H1 (cell line): ENCODE results near the gene TAF3. TPM values are rescaled to one million over a fixed set of nuclear protein-coding genes. Genes with fewer than 3 reads are reported as not detected.

Experiments
- CTCF ChIA-PET: fragments of 300-600 bp; sonication (Branson Sonifier 250); formaldehyde crosslinking; loops from one replicate; lab custom pipeline; 2021; ENCODE audit not compliant: partially characterized antibody; lab: Charles Lee
- POLR2A ChIA-PET: fragments of 300-600 bp; sonication (Branson Sonifier 250); formaldehyde crosslinking; loops from one replicate; lab custom pipeline; 2021; ENCODE audit warnings: inconsistent platforms; ENCODE audit not compliant: partially characterized antibody; lab: Charles Lee
- DNase-seq, 2 experiments: peaks; one replicate each; pipeline versions ENCODE4 v3.0.0 to v3.0.0-alpha.2; 2010 to 2022; ENCODE audit warnings: low spot score in 2 of 2, low read depth in 1 of 2, mixed read lengths in 1 of 2
- FAIRE-seq: peaks from 2 replicates; lab custom pipeline; 2011; peaks lifted over from hg19 to GRCh38; lab: Jason Lieb, UNC
- H2AFZ ChIP-seq: 2 replicates; pipeline ENCODE4 v1.8.1; 2012; ENCODE audit warnings: low read length, inconsistent platforms
- H2AK5ac ChIP-seq: 2 replicates; pipeline ENCODE4 v1.6.1; 2013; ENCODE audit warnings: low read depth, low read length
- H2BK120ac ChIP-seq: replicated peaks from 2 replicates; pipeline ENCODE3; 2013; ENCODE audit warnings: low read depth, low read length, inconsistent platforms
- H2BK12ac ChIP-seq: 2 replicates; pipeline ENCODE4 v1.6.1; 2013; ENCODE audit warnings: low read depth, low read length
- H2BK15ac ChIP-seq: 2 replicates; pipeline ENCODE4 v1.6.1; 2013; ENCODE audit warnings: low read length
- H2BK20ac ChIP-seq: 2 replicates; pipeline ENCODE4 v1.6.1; 2013; ENCODE audit warnings: low read length
- H2BK5ac ChIP-seq: 2 replicates; pipeline ENCODE4 v1.6.1; 2013; ENCODE audit warnings: low read depth, low read length
- H3K14ac ChIP-seq: 2 replicates; pipeline ENCODE4 v1.6.1; 2013; ENCODE audit warnings: inconsistent platforms; ENCODE audit not compliant: insufficient read length
- H3K18ac ChIP-seq: 2 replicates; pipeline ENCODE4 v1.6.1; 2013; ENCODE audit warnings: low read length; ENCODE audit errors: extremely low read depth
- H3K23ac ChIP-seq: 2 replicates; pipeline ENCODE4 v1.6.1; 2013; ENCODE audit warnings: inconsistent platforms; ENCODE audit not compliant: insufficient read length
- H3K23me2 ChIP-seq: 2 replicates; pipeline ENCODE4 v1.6.1; 2013; ENCODE audit warnings: low read depth, low read length
- H3K27ac ChIP-seq: 2 replicates; pipeline ENCODE4 v1.6.1; 2011; ENCODE audit warnings: low read depth, low read length, inconsistent platforms
- H3K27me3 ChIP-seq, 4 experiments: replicated peaks in 1 of 4; 1 replicate in 1 of 4; 2 replicates in 3 of 4; pipeline versions ENCODE4 v1.6.1 to v1.8.1; 2011 to 2013; ENCODE audit warnings: low read length in 3 of 4, mild to moderate bottlenecking in 3 of 4, inconsistent platforms in 2 of 4, mixed read lengths in 2 of 4, moderate library complexity in 1 of 4; ENCODE audit not compliant: control insufficient read depth in 3 of 4, insufficient read depth in 3 of 4; ENCODE audit errors: extremely low read depth in 1 of 4
- H3K36me3 ChIP-seq, 4 experiments: 2 replicates each; pipeline versions ENCODE4 v1.6.1 to v1.8.1; 2011 to 2013; ENCODE audit warnings: mild to moderate bottlenecking in 4 of 4, low read length in 3 of 4, moderate library complexity in 2 of 4, control low read depth in 1 of 4, inconsistent platforms in 1 of 4; ENCODE audit not compliant: insufficient read depth in 4 of 4, control insufficient read depth in 2 of 4
- H3K4ac ChIP-seq: replicated peaks from 2 replicates; pipeline ENCODE3; 2013; ENCODE audit warnings: low read length, low read depth, mixed read lengths, inconsistent platforms; ENCODE audit not compliant: insufficient read length
- H3K4me1 ChIP-seq, 4 experiments: replicated peaks in 1 of 4; 1 replicate in 1 of 4; 2 replicates in 3 of 4; pipeline versions ENCODE4 v1.6.1 to v1.8.1; 2011 to 2013; ENCODE audit warnings: low read length in 3 of 4, inconsistent platforms in 2 of 4, mixed read lengths in 1 of 4; ENCODE audit not compliant: insufficient read depth in 4 of 4, control insufficient read depth in 3 of 4
- H3K4me2 ChIP-seq, 2 experiments: 2 replicates each; pipeline versions ENCODE4 v1.6.1 to v1.8.1; 2011 to 2013; ENCODE audit warnings: low read depth in 2 of 2, low read length in 2 of 2, control low read depth in 1 of 2, inconsistent platforms in 1 of 2, mild to moderate bottlenecking in 1 of 2; ENCODE audit not compliant: insufficient read depth in 1 of 2
- H3K4me3 ChIP-seq, 4 experiments: fragments of 200-600, 300-600 bp in 1 of 4; sonication (generic), shearing (Covaris generic), sonication (Bioruptor Twin) in 1 of 4; 2 replicates each; pipeline versions ENCODE4 v1.5.1 to v1.8.1; 2011 to 2016; ENCODE audit warnings: low read length in 4 of 4, low read depth in 3 of 4, control low read depth in 2 of 4, inconsistent platforms in 2 of 4, mild to moderate bottlenecking in 2 of 4, mixed read lengths in 1 of 4, moderate library complexity in 1 of 4; ENCODE audit not compliant: insufficient read depth in 2 of 4; ENCODE audit errors: extremely low read depth in 1 of 4
- H3K56ac ChIP-seq: replicated peaks from 2 replicates; pipeline ENCODE3; 2013; ENCODE audit warnings: low read depth, mild to moderate bottlenecking, mixed read lengths, low read length, inconsistent platforms; ENCODE audit not compliant: insufficient read length
- H3K79me1 ChIP-seq: 2 replicates; pipeline ENCODE4 v1.6.1; 2013; ENCODE audit warnings: low read depth, low read length, control low read depth
- H3K79me2 ChIP-seq, 2 experiments: 2 replicates each; pipeline versions ENCODE4 v1.6.1 to v1.8.1; 2012 to 2013; ENCODE audit warnings: low read length in 2 of 2, mild to moderate bottlenecking in 2 of 2, inconsistent platforms in 1 of 2; ENCODE audit not compliant: insufficient read depth in 2 of 2, control insufficient read depth in 1 of 2
- H3K9ac ChIP-seq, 4 experiments: replicated peaks in 1 of 4; 1 replicate in 1 of 4; 2 replicates in 3 of 4; pipeline versions ENCODE4 v1.6.1 to v1.8.1; 2011 to 2013; ENCODE audit warnings: low read depth in 3 of 4, low read length in 3 of 4, control low read depth in 2 of 4, mild to moderate bottlenecking in 2 of 4, moderate library complexity in 2 of 4, inconsistent platforms in 1 of 4; ENCODE audit errors: extremely low read depth in 1 of 4
- H3K9me3 ChIP-seq, 2 experiments: 2 replicates each; pipeline versions ENCODE4 v1.6.1 to v1.8.1; 2012 to 2013; ENCODE audit warnings: mild to moderate bottlenecking in 2 of 2, moderate library complexity in 2 of 2, control low read depth in 1 of 2, inconsistent platforms in 1 of 2, low read depth in 1 of 2, low read length in 1 of 2, mixed read lengths in 1 of 2; ENCODE audit not compliant: insufficient read depth in 2 of 2
- H4K20me1 ChIP-seq, 2 experiments: replicated peaks in 1 of 2; 2 replicates each; pipeline versions ENCODE3 to v1.8.1; 2011 to 2013; ENCODE audit warnings: inconsistent platforms in 2 of 2, low read length in 2 of 2, mild to moderate bottlenecking in 1 of 2; ENCODE audit not compliant: insufficient read depth in 2 of 2, control insufficient read depth in 1 of 2
- H4K5ac ChIP-seq: 2 replicates; pipeline ENCODE4 v1.6.1; 2013; ENCODE audit warnings: low read length, low read depth, mixed read lengths, inconsistent platforms; ENCODE audit not compliant: insufficient read length
- H4K8ac ChIP-seq: 2 replicates; pipeline ENCODE4 v1.8.0; 2013; ENCODE audit warnings: mild to moderate bottlenecking, moderate library complexity, low read length, inconsistent platforms; ENCODE audit not compliant: insufficient read depth; ENCODE audit errors: extremely low read depth
- H4K91ac ChIP-seq: replicated peaks from 2 replicates; pipeline ENCODE3; 2013; ENCODE audit warnings: low read length, mixed read lengths, inconsistent platforms; ENCODE audit not compliant: insufficient read length
- ZNF274 ChIP-seq: IDR thresholded peaks from 2 replicates; pipeline ENCODE4 v1.7.0; 2012; ENCODE audit warnings: low read length, borderline replicate concordance; ENCODE audit errors: extremely low read depth
- WGBS, 2 experiments: shearing (Covaris generic) in 1 of 2; methylation state at CpG; one replicate each; pipeline versions ENCODE4 v1.1.6 to v1.1.7; 2013 to 2015; ENCODE audit warnings: low lambda C conversion rate in 2 of 2, mixed read lengths in 2 of 2, inconsistent platforms in 1 of 2, low coverage in 1 of 2, missing lambda C conversion rate in 1 of 2; ENCODE audit not compliant: insufficient replicate concordance in 2 of 2, insufficient coverage in 1 of 2, insufficient read length in 1 of 2; ENCODE audit errors: extremely low coverage in 1 of 2, missing lambda C conversion rate in 1 of 2; 5-methylcytosine and 5-hydroxymethylcytosine counted together
- polyA plus RNA-seq, 7 experiments: library from polyadenylated mRNA; depleted of rRNA in 3 of 7; stranded (reverse) in 5 of 7; unstranded in 2 of 7; fragments of >200 nt in 5 of 7; fragments of 200-250 nt in 2 of 7; gene quantifications; 1 replicate in 5 of 7; 2 replicates in 1 of 7; 4 replicates in 1 of 7; pipeline versions ENCODE4 v1.2.1 to v1.2.3, GENCODE V29; 2011 to 2013; ENCODE audit warnings: missing spikeins in 2 of 7, mixed read lengths in 2 of 7
- total RNA-seq: library from RNA; stranded (reverse); fragmentation: NEBNext Ultra II Directional; extraction: Animal tissue kit (Norgen Biotek cat#: 25700); gene quantifications from 2 replicates; pipeline ENCODE4 v1.2.1, GENCODE V29; 2021

Gene TAF3
- total and polyA plus RNA-seq, 2 of the 8 experiments (the other 6 are each of a cell fraction or from before 2014, with no cell fraction given): 1.5 to 11.2 TPM

DNA sequence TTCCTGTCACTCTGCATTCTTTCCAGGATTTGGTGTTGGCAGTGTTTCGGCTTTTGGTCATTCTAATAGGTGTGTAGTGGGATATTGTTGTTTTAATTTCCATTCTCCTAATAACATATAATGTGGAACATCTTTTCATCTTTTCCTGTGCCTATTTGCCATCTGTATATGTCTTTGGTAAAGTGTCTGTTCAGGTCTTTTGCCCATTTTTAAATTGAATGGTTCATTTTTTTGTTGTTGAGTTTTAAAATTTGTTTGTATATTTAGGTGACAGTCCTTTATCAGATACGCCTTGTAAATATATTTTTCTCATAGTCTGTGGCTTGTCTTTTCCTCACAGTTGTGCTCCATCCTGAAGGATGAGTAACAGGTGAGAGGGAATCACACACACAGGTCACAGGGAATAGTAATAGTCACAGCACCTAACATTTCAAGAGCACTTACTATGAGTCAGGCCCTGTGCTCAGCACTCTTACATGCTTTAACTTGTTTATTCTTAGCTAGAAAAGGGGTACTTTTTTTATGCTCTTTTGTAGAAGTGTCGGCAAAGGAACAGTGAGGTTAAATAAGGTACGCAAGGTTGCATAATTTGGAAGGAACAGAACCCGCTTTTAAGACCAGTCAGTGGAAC lies 119.1 kb downstream of the TAF3 start:
- H4K20me1 ChIP-seq: peaks cover 0 to 2% of the 10 kb centered on the region in 2 experiments
- H4K91ac ChIP-seq: no peak overlapping the region
- H4K5ac ChIP-seq: no peak overlapping the region
- H3K36me3 ChIP-seq: no peaks in the 10 kb centered on the region
- H3K4me3 ChIP-seq: no peak overlapping the region
- FAIRE-seq (no peak), DNase-seq (no peak)
- H3K23ac ChIP-seq: no peak overlapping the region
- no peak overlapping the region for H2BK120ac ChIP-seq
- H3K4ac ChIP-seq: no peak overlapping the region
- WGBS, 2 experiments: 95% methylated on average over 5 of the region's 5 CpGs; no CpG with 5 or more reads in 1 of the 2 experiments
- H2AFZ ChIP-seq: no peak overlapping the region
- H3K9ac ChIP-seq: no peak overlapping the region
- no peaks in the 10 kb centered on the region for H3K9me3 ChIP-seq
- no peak for TF ChIP-seq ZNF274
- H2BK20ac ChIP-seq: no peak overlapping the region
- no peak overlapping the region for H2AK5ac ChIP-seq
- ChIA-PET CTCF (no interaction called here), POLR2A (no interaction called here)
- H3K79me2 ChIP-seq: no peaks in the 10 kb centered on the region
- peaks cover 4% of the 10 kb centered on the region; the same call in 1 of the 2 replicates for H3K79me1 ChIP-seq
- peaks cover 0 to under 1% (median 0%) of the 10 kb centered on the region in 4 experiments; a peak in 1 of 7 replicates for H3K4me1 ChIP-seq
- no peak overlapping the region for H4K8ac ChIP-seq
- no peak overlapping the region for H2BK15ac ChIP-seq
- H3K18ac ChIP-seq: no peak overlapping the region
- H2BK12ac ChIP-seq: no peak overlapping the region
- H3K27me3 ChIP-seq: no peaks in the 10 kb centered on the region
- no peak overlapping the region for H3K56ac ChIP-seq
- H3K23me2 ChIP-seq: no peaks in the 10 kb centered on the region
- H3K4me2 ChIP-seq: no peak overlapping the region
- no peak overlapping the region for H2BK5ac ChIP-seq
- no peak overlapping the region for H3K14ac ChIP-seq
- H3K27ac ChIP-seq: no peak overlapping the region
